Lower lobe of right lung (tissue), 2 donors: ENCODE results near the gene SLC51A. TPM values are rescaled to one million over a fixed set of nuclear protein-coding genes. Genes with fewer than 3 reads are reported as not detected.
"Not testable (repeated sequence)": the region's sequence is repeated elsewhere in the genome, so short reads cannot be mapped to it uniquely, and the experiment has no call there.

ENCODE experiments used
- ATAC-seq, 2 donors: fragments of 200-7000 bp; cut with Tn5 transposase; one replicate each; pipeline ENCODE4 v1.9.1; 2020 to 2022; ENCODE audit warnings: mild to moderate bottlenecking in 2 of 2, moderate library complexity in 2 of 2
- DNase-seq: peaks from one replicate; pipeline ENCODE4 v3.0.0-alpha.2; 2020
- H3K27ac ChIP-seq: fragments of 200-600 bp; one replicate; pipeline ENCODE4 v1.8.0; 2022
- H3K27me3 ChIP-seq: fragments of 200-600 bp; one replicate; pipeline ENCODE4 v1.8.0; 2022; ENCODE audit warnings: low read depth
- H3K36me3 ChIP-seq: fragments of 200-600 bp; one replicate; pipeline ENCODE4 v1.8.0; 2022; ENCODE audit warnings: mild to moderate bottlenecking
- H3K4me1 ChIP-seq: fragments of 200-600 bp; one replicate; pipeline ENCODE4 v1.8.0; 2022
- H3K4me3 ChIP-seq: fragments of 200-600 bp; one replicate; pipeline ENCODE4 v1.8.0; 2022; ENCODE audit warnings: mild to moderate bottlenecking
- H3K9me3 ChIP-seq: fragments of 200-600 bp; one replicate; pipeline ENCODE4 v1.8.0; 2022
- intact Hi-C: fragments of 100-400 bp; cut with DNase I; formaldehyde crosslinking; loops from one replicate; pipeline ENCODE4 v1.11.0; 2022
- long read RNA-seq: library from polyadenylated mRNA; unstranded; transcript quantifications from one replicate; pipeline ENCODE4 v2.0.0, GENCODE V29; 2021
- total RNA-seq: library from RNA; stranded (reverse); fragmentation: NEBNext Ultra II Directional; extraction: Animal tissue kit (Norgen Biotek cat#: 25700); gene quantifications from one replicate; pipeline ENCODE4 v1.2.1, GENCODE V29; 2021
- TF ChIP-seq, protein P1 (sequence below): fragments of 200-600 bp; IDR thresholded peaks from one replicate; pipeline ENCODE4 v1.8.0; 2022; ENCODE audit warnings: antibody characterized with exemption, mild to moderate bottlenecking
- donor health status: DM: no; HTN: yes; CAD: no; lungs with severe emphysema.

SLC51A gene
- total RNA-seq = 1.3 TPM
- long read RNA-seq, partial matches to known transcripts = 0 of 18 reads
- long read RNA-seq, other reads (novel, unspliced or antisense) = 16 of 18 reads

DNA sequence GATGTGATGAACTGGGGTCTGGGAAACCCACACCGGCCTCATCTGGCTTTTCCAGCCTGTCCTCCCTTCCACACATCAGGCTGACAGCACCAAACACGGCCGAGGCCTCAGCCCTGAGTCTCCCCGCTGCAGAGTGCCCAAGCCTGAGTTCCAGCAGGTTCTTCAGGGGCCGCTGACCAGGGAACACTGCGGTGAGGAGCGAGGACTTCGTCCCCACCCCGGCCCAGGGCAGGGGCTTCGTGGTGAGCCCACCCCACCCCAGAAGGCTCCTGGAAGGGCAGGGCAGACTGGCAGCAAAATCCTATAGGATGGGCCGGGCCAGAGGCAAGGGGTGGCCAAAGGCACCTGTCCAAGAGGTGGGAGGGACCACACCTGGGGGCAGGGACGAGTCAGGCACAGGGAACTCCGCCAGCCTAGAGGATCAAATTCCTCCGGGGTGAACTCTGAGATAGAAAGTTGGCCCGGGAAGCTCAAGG, at the start of gene SLC51A:
Gene SLC51A (plus strand): TSS at position 446 of the 476 bp plus-strand sequence. CDS start 179 bp downstream, outside the sequence.
- no peaks in the 10 kb centered on the region for H3K9me3 ChIP-seq
- DNase-seq (no peak), ATAC-seq (peak; percentile 4 to 43)
- H3K4me3 ChIP-seq = no peak within 1 kb of the TSS
- intact Hi-C loops = no loop called here
- H3K4me1 ChIP-seq = peaks cover 16% of the 10 kb centered on the region
- H3K27ac ChIP-seq = no peak within 1 kb of the TSS
- H3K36me3 ChIP-seq = no peaks in the 10 kb centered on the region
- peaks cover 5% of the 10 kb centered on the region for H3K27me3 ChIP-seq
- TF ChIP-seq, protein P1, sequence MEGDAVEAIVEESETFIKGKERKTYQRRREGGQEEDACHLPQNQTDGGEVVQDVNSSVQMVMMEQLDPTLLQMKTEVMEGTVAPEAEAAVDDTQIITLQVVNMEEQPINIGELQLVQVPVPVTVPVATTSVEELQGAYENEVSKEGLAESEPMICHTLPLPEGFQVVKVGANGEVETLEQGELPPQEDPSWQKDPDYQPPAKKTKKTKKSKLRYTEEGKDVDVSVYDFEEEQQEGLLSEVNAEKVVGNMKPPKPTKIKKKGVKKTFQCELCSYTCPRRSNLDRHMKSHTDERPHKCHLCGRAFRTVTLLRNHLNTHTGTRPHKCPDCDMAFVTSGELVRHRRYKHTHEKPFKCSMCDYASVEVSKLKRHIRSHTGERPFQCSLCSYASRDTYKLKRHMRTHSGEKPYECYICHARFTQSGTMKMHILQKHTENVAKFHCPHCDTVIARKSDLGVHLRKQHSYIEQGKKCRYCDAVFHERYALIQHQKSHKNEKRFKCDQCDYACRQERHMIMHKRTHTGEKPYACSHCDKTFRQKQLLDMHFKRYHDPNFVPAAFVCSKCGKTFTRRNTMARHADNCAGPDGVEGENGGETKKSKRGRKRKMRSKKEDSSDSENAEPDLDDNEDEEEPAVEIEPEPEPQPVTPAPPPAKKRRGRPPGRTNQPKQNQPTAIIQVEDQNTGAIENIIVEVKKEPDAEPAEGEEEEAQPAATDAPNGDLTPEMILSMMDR = no peak

DNA sequence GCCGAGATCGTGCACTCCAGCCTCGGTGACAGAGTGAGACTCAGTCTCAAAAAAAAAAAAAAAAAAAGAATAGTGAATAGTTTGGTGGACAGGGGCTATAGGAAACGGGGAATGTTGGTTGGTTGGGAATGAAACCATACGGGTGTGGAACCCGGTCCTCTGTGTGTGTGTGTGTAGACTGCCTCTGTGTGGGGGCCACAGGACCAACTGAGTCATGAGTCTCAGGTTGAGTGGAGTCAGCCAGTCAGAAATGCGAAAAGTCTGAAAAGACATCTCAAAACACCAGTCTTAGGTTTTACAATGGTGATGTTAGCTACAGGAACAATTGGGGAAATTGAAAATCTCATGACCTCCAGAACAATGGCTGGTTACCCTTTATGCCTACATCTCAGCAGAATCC, 49.6 kb upstream of the SLC51A start:
- H3K27ac ChIP-seq = no peak overlapping the region
- no peaks in the 10 kb centered on the region for H3K36me3 ChIP-seq
- H3K27me3 ChIP-seq = no peaks in the 10 kb centered on the region
- DNase-seq (no peak), ATAC-seq (no peak)
- no peaks in the 10 kb centered on the region for H3K9me3 ChIP-seq
- TF ChIP-seq, protein P1 = no peak
- no peak overlapping the region for H3K4me3 ChIP-seq
- no peaks in the 10 kb centered on the region for H3K4me1 ChIP-seq
- intact Hi-C loops = no loop called here

DNA sequence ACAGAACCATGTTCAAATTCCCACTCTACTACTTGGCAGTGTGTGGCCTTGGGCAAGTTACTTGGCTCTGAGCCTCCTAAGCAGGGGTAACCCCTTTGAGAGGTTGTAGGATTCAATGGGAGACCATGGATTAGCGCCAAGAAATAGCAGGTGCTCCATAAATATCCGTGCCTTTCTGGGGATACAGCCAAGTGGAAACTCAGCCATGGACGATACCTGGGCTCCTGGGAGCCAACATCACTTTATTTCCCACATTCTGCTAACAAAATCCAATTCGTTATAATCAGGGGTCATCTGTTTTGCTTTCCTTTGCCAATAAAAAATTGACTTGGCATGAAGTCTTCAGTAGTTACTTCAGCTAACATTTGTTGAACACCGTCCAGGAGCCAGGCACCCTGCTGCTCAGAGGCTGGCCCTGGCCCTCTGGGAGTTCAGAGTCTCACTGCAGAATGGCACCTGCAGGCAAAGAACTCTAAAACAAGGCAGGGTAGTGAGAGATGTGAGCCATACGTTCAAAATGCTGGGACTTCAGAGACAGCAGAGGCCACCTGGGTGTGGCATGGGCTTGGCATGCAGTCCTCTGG, 47.4 kb upstream of the SLC51A start:
- H3K27me3 ChIP-seq = no peaks in the 10 kb centered on the region
- no peaks in the 10 kb centered on the region for H3K36me3 ChIP-seq
- intact Hi-C loops = no loop called here
- H3K9me3 ChIP-seq = no peaks in the 10 kb centered on the region
- H3K27ac ChIP-seq = no peak overlapping the region
- ATAC-seq (no peak), DNase-seq (no peak)
- no peak overlapping the region for H3K4me3 ChIP-seq
- TF ChIP-seq, protein P1 = no peak
- no peaks in the 10 kb centered on the region for H3K4me1 ChIP-seq

DNA sequence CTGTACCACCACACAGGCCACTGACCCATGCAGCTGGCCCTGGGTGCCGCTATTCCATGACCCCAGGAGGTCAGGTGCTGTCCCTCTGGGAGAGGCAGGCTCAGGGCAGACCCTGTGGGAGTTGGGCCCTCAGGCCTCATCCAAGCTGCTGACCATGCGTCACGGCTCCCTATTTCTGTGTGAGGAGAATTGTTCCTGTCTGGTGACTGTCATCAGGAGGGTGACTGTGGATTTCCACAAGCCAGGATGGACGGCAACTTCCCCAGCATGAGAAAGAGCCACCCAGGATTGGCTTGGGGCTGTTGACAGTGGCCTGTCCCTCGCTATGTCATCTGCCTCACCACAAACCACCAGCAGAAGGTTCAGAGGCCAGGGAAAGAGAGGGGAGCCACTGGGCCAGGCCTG, 46.5 kb upstream of the SLC51A start:
- Histone ChIP-seq H3K4me1 (no peaks in the 10 kb centered on the region), H3K27me3 (no peaks in the 10 kb centered on the region), H3K4me3 (no peak overlapping the region), H3K36me3 (no peaks in the 10 kb centered on the region), H3K9me3 (no peaks in the 10 kb centered on the region), H3K27ac (no peak overlapping the region)
- ATAC-seq (peak; percentile 65 to 70), DNase-seq (peak; percentile 79)
- TF ChIP-seq, protein P1 = no peak
- intact Hi-C loops = no loop called here

DNA sequence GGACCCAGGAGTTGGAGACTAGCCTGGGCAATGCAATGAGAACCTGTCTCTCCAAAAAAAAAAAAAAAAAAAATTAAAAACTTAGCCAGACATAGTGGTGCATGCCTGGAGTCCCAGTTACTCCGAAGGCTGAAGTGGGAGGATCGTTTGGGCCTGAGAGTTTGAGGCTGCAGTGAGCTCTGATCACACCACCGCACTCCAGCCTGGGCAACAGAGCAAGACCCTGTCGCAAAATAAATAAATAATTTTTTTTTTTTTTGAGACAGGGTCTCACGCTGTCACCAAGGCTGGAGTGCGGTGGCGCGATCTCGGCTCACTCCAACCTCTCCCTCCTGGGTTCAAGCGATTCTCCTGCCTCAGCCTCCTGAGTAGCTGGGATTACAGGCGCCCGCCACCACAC, 46.0 kb upstream of the SLC51A start:
- intact Hi-C loops, DNase-seq, H3K27ac ChIP-seq, H3K4me1 ChIP-seq, ATAC-seq, H3K9me3 ChIP-seq, H3K4me3 ChIP-seq, H3K27me3 ChIP-seq, H3K36me3 ChIP-seq: not testable (repeated sequence)

DNA sequence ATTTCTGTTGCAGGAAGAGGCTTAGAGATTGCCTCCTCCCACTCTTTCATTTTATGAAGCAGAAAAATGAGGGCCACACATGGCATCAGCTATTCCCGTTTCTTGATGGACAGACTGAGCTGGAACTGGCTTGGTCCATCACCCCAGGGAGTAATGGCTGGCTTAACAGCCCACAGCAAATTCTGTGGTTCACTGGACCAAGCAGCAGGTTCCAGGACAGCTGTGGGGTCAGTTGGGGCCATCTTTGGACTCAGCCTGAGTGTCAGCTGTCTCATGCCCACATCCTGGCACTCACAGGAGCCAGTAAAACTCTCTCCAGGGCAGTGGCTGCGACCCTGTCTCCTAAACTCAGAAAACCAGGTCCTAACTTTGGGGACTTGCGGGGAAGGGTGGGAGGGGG, 41.7 kb upstream of the SLC51A start:
- ATAC-seq (no peak), DNase-seq (no peak)
- H3K4me3 ChIP-seq = no peak overlapping the region
- TF ChIP-seq, protein P1 = no peak
- peaks cover 5% of the 10 kb centered on the region for H3K4me1 ChIP-seq
- no peaks in the 10 kb centered on the region for H3K27me3 ChIP-seq
- no peaks in the 10 kb centered on the region for H3K9me3 ChIP-seq
- H3K27ac ChIP-seq = no peak overlapping the region
- no peaks in the 10 kb centered on the region for H3K36me3 ChIP-seq
- intact Hi-C loops = no loop called here
